Hepatocyte (in vitro differentiated cells): Measurements from ENCODE around the gene TSR3.

Experiments
- EZH2 ChIP-seq: fragments of 200-600 bp; sonication (generic); IDR thresholded peaks from 2 replicates; pipeline ENCODE4 v1.6.1; 2016; ENCODE audit warnings: antibody characterized with exemption, mild to moderate bottlenecking, borderline replicate concordance
- TF ChIP-seq, protein P1 (sequence below): fragments of 200-600 bp; sonication (generic); IDR thresholded peaks from 2 replicates; pipeline ENCODE4 v1.5.1; 2016; ENCODE audit warnings: antibody characterized with exemption, mild to moderate bottlenecking; ENCODE audit not compliant: poor library complexity

DNA sequence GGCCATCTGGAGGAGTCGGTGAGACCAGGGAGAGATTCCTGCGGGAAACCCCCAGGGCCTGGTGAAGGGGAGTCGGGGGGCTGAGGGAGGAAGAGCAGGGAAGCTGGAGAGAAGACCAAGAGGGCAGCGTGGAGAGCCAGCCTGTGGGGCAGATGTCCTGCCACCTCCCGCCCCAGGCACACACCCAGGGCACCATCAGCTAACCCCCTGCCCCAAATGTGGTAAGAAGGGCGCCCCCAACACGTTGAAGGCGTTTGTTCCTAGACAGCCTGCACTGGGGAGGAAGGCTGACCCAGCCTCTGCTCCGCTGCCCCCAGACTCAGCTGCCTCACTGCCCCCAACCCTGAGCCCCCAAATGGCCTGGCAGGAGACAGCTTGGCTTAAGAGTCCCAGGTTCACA lies 16.9 kb downstream of the TSR3 start:
- TF ChIP-seq, protein P1, sequence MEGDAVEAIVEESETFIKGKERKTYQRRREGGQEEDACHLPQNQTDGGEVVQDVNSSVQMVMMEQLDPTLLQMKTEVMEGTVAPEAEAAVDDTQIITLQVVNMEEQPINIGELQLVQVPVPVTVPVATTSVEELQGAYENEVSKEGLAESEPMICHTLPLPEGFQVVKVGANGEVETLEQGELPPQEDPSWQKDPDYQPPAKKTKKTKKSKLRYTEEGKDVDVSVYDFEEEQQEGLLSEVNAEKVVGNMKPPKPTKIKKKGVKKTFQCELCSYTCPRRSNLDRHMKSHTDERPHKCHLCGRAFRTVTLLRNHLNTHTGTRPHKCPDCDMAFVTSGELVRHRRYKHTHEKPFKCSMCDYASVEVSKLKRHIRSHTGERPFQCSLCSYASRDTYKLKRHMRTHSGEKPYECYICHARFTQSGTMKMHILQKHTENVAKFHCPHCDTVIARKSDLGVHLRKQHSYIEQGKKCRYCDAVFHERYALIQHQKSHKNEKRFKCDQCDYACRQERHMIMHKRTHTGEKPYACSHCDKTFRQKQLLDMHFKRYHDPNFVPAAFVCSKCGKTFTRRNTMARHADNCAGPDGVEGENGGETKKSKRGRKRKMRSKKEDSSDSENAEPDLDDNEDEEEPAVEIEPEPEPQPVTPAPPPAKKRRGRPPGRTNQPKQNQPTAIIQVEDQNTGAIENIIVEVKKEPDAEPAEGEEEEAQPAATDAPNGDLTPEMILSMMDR = no peak
- TF ChIP-seq EZH2 = no peak
